H1 (cell line): ENCODE measurements around the gene FSD1L. TPM values are rescaled to one million over a fixed set of nuclear protein-coding genes. Genes with fewer than 3 reads are reported as not detected.
A peak's percentile ranks its signal among the peaks of the same experiment; 100 is the strongest.

Experiments
- CTCF ChIA-PET: fragments of 300-600 bp; sonication (Branson Sonifier 250); formaldehyde crosslinking; loops from one replicate; lab custom pipeline; 2021; ENCODE audit not compliant: partially characterized antibody; lab: Charles Lee
- POLR2A ChIA-PET: fragments of 300-600 bp; sonication (Branson Sonifier 250); formaldehyde crosslinking; loops from one replicate; lab custom pipeline; 2021; ENCODE audit warnings: inconsistent platforms; ENCODE audit not compliant: partially characterized antibody; lab: Charles Lee
- DNase-seq, 2 experiments: peaks; one replicate each; pipeline versions ENCODE4 v3.0.0 to v3.0.0-alpha.2; 2010 to 2022; ENCODE audit warnings: low spot score in 2 of 2, low read depth in 1 of 2, mixed read lengths in 1 of 2
- FAIRE-seq: peaks from 2 replicates; lab custom pipeline; 2011; peaks lifted over from hg19 to GRCh38; lab: Jason Lieb, UNC
- H2AFZ ChIP-seq: 2 replicates; pipeline ENCODE4 v1.8.1; 2012; ENCODE audit warnings: low read length, inconsistent platforms
- H2AK5ac ChIP-seq: 2 replicates; pipeline ENCODE4 v1.6.1; 2013; ENCODE audit warnings: low read depth, low read length
- H2BK120ac ChIP-seq: replicated peaks from 2 replicates; pipeline ENCODE3; 2013; ENCODE audit warnings: low read depth, low read length, inconsistent platforms
- H2BK12ac ChIP-seq: 2 replicates; pipeline ENCODE4 v1.6.1; 2013; ENCODE audit warnings: low read depth, low read length
- H2BK15ac ChIP-seq: 2 replicates; pipeline ENCODE4 v1.6.1; 2013; ENCODE audit warnings: low read length
- H2BK20ac ChIP-seq: 2 replicates; pipeline ENCODE4 v1.6.1; 2013; ENCODE audit warnings: low read length
- H2BK5ac ChIP-seq: 2 replicates; pipeline ENCODE4 v1.6.1; 2013; ENCODE audit warnings: low read depth, low read length
- H3K14ac ChIP-seq: 2 replicates; pipeline ENCODE4 v1.6.1; 2013; ENCODE audit warnings: inconsistent platforms; ENCODE audit not compliant: insufficient read length
- H3K18ac ChIP-seq: 2 replicates; pipeline ENCODE4 v1.6.1; 2013; ENCODE audit warnings: low read length; ENCODE audit errors: extremely low read depth
- H3K23ac ChIP-seq: 2 replicates; pipeline ENCODE4 v1.6.1; 2013; ENCODE audit warnings: inconsistent platforms; ENCODE audit not compliant: insufficient read length
- H3K23me2 ChIP-seq: 2 replicates; pipeline ENCODE4 v1.6.1; 2013; ENCODE audit warnings: low read depth, low read length
- H3K27ac ChIP-seq: 2 replicates; pipeline ENCODE4 v1.6.1; 2011; ENCODE audit warnings: low read depth, low read length, inconsistent platforms
- H3K27me3 ChIP-seq, 4 experiments: replicated peaks in 1 of 4; 1 replicate in 1 of 4; 2 replicates in 3 of 4; pipeline versions ENCODE4 v1.6.1 to v1.8.1; 2011 to 2013; ENCODE audit warnings: low read length in 3 of 4, mild to moderate bottlenecking in 3 of 4, inconsistent platforms in 2 of 4, mixed read lengths in 2 of 4, moderate library complexity in 1 of 4; ENCODE audit not compliant: control insufficient read depth in 3 of 4, insufficient read depth in 3 of 4; ENCODE audit errors: extremely low read depth in 1 of 4
- H3K36me3 ChIP-seq, 4 experiments: 2 replicates each; pipeline versions ENCODE4 v1.6.1 to v1.8.1; 2011 to 2013; ENCODE audit warnings: mild to moderate bottlenecking in 4 of 4, low read length in 3 of 4, moderate library complexity in 2 of 4, control low read depth in 1 of 4, inconsistent platforms in 1 of 4; ENCODE audit not compliant: insufficient read depth in 4 of 4, control insufficient read depth in 2 of 4
- H3K4ac ChIP-seq: replicated peaks from 2 replicates; pipeline ENCODE3; 2013; ENCODE audit warnings: low read length, low read depth, mixed read lengths, inconsistent platforms; ENCODE audit not compliant: insufficient read length
- H3K4me1 ChIP-seq, 4 experiments: replicated peaks in 1 of 4; 1 replicate in 1 of 4; 2 replicates in 3 of 4; pipeline versions ENCODE4 v1.6.1 to v1.8.1; 2011 to 2013; ENCODE audit warnings: low read length in 3 of 4, inconsistent platforms in 2 of 4, mixed read lengths in 1 of 4; ENCODE audit not compliant: insufficient read depth in 4 of 4, control insufficient read depth in 3 of 4
- H3K4me2 ChIP-seq, 2 experiments: 2 replicates each; pipeline versions ENCODE4 v1.6.1 to v1.8.1; 2011 to 2013; ENCODE audit warnings: low read depth in 2 of 2, low read length in 2 of 2, control low read depth in 1 of 2, inconsistent platforms in 1 of 2, mild to moderate bottlenecking in 1 of 2; ENCODE audit not compliant: insufficient read depth in 1 of 2
- H3K4me3 ChIP-seq, 4 experiments: fragments of 200-600, 300-600 bp in 1 of 4; sonication (generic), shearing (Covaris generic), sonication (Bioruptor Twin) in 1 of 4; 2 replicates each; pipeline versions ENCODE4 v1.5.1 to v1.8.1; 2011 to 2016; ENCODE audit warnings: low read length in 4 of 4, low read depth in 3 of 4, control low read depth in 2 of 4, inconsistent platforms in 2 of 4, mild to moderate bottlenecking in 2 of 4, mixed read lengths in 1 of 4, moderate library complexity in 1 of 4; ENCODE audit not compliant: insufficient read depth in 2 of 4; ENCODE audit errors: extremely low read depth in 1 of 4
- H3K56ac ChIP-seq: replicated peaks from 2 replicates; pipeline ENCODE3; 2013; ENCODE audit warnings: low read depth, mild to moderate bottlenecking, mixed read lengths, low read length, inconsistent platforms; ENCODE audit not compliant: insufficient read length
- H3K79me1 ChIP-seq: 2 replicates; pipeline ENCODE4 v1.6.1; 2013; ENCODE audit warnings: low read depth, low read length, control low read depth
- H3K79me2 ChIP-seq, 2 experiments: 2 replicates each; pipeline versions ENCODE4 v1.6.1 to v1.8.1; 2012 to 2013; ENCODE audit warnings: low read length in 2 of 2, mild to moderate bottlenecking in 2 of 2, inconsistent platforms in 1 of 2; ENCODE audit not compliant: insufficient read depth in 2 of 2, control insufficient read depth in 1 of 2
- H3K9ac ChIP-seq, 4 experiments: replicated peaks in 1 of 4; 1 replicate in 1 of 4; 2 replicates in 3 of 4; pipeline versions ENCODE4 v1.6.1 to v1.8.1; 2011 to 2013; ENCODE audit warnings: low read depth in 3 of 4, low read length in 3 of 4, control low read depth in 2 of 4, mild to moderate bottlenecking in 2 of 4, moderate library complexity in 2 of 4, inconsistent platforms in 1 of 4; ENCODE audit errors: extremely low read depth in 1 of 4
- H3K9me3 ChIP-seq, 2 experiments: 2 replicates each; pipeline versions ENCODE4 v1.6.1 to v1.8.1; 2012 to 2013; ENCODE audit warnings: mild to moderate bottlenecking in 2 of 2, moderate library complexity in 2 of 2, control low read depth in 1 of 2, inconsistent platforms in 1 of 2, low read depth in 1 of 2, low read length in 1 of 2, mixed read lengths in 1 of 2; ENCODE audit not compliant: insufficient read depth in 2 of 2
- H4K20me1 ChIP-seq, 2 experiments: replicated peaks in 1 of 2; 2 replicates each; pipeline versions ENCODE3 to v1.8.1; 2011 to 2013; ENCODE audit warnings: inconsistent platforms in 2 of 2, low read length in 2 of 2, mild to moderate bottlenecking in 1 of 2; ENCODE audit not compliant: insufficient read depth in 2 of 2, control insufficient read depth in 1 of 2
- H4K5ac ChIP-seq: 2 replicates; pipeline ENCODE4 v1.6.1; 2013; ENCODE audit warnings: low read length, low read depth, mixed read lengths, inconsistent platforms; ENCODE audit not compliant: insufficient read length
- H4K8ac ChIP-seq: 2 replicates; pipeline ENCODE4 v1.8.0; 2013; ENCODE audit warnings: mild to moderate bottlenecking, moderate library complexity, low read length, inconsistent platforms; ENCODE audit not compliant: insufficient read depth; ENCODE audit errors: extremely low read depth
- H4K91ac ChIP-seq: replicated peaks from 2 replicates; pipeline ENCODE3; 2013; ENCODE audit warnings: low read length, mixed read lengths, inconsistent platforms; ENCODE audit not compliant: insufficient read length
- CTCF ChIP-seq, 3 experiments: IDR thresholded peaks; 1 replicate in 2 of 3; 2 replicates in 1 of 3; pipeline versions ENCODE4 v1.5.1 to v1.6.1; 2011; ENCODE audit warnings: low read length in 3 of 3, mild to moderate bottlenecking in 3 of 3, inconsistent platforms in 2 of 3, low read depth in 1 of 3, moderate library complexity in 1 of 3; ENCODE audit not compliant: insufficient read depth in 1 of 3; ENCODE audit errors: control extremely low read depth in 1 of 3
- RAD21 ChIP-seq, 2 experiments: IDR thresholded peaks in 1 of 2; conservative IDR thresholded peaks in 1 of 2; 2 replicates each; pipeline ENCODE4 v1.6.1; 2011; ENCODE audit warnings: low read depth in 2 of 2, low read length in 2 of 2, improper control_type of control experiment in 1 of 2, inconsistent platforms in 1 of 2, mild to moderate bottlenecking in 1 of 2, moderate library complexity in 1 of 2
- RBBP5 ChIP-seq: IDR thresholded peaks from 2 replicates; pipeline ENCODE4 v1.7.1; 2012; ENCODE audit warnings: low read depth, mild to moderate bottlenecking, inconsistent platforms, low read length, moderate library complexity, borderline replicate concordance
- WGBS, 2 experiments: shearing (Covaris generic) in 1 of 2; methylation state at CpG; one replicate each; pipeline versions ENCODE4 v1.1.6 to v1.1.7; 2013 to 2015; ENCODE audit warnings: low lambda C conversion rate in 2 of 2, mixed read lengths in 2 of 2, inconsistent platforms in 1 of 2, low coverage in 1 of 2, missing lambda C conversion rate in 1 of 2; ENCODE audit not compliant: insufficient replicate concordance in 2 of 2, insufficient coverage in 1 of 2, insufficient read length in 1 of 2; ENCODE audit errors: extremely low coverage in 1 of 2, missing lambda C conversion rate in 1 of 2; 5-methylcytosine and 5-hydroxymethylcytosine counted together
- polyA plus RNA-seq, 7 experiments: library from polyadenylated mRNA; depleted of rRNA in 3 of 7; stranded (reverse) in 5 of 7; unstranded in 2 of 7; fragments of >200 nt in 5 of 7; fragments of 200-250 nt in 2 of 7; gene quantifications; 1 replicate in 5 of 7; 2 replicates in 1 of 7; 4 replicates in 1 of 7; pipeline versions ENCODE4 v1.2.1 to v1.2.3, GENCODE V29; 2011 to 2013; ENCODE audit warnings: missing spikeins in 2 of 7, mixed read lengths in 2 of 7
- total RNA-seq: library from RNA; stranded (reverse); fragmentation: NEBNext Ultra II Directional; extraction: Animal tissue kit (Norgen Biotek cat#: 25700); gene quantifications from 2 replicates; pipeline ENCODE4 v1.2.1, GENCODE V29; 2021

FSD1L gene
- total and polyA plus RNA-seq, 2 of the 8 experiments (the other 6 are each of a cell fraction or from before 2014, with no cell fraction given): 0.91 to 4.8 TPM

GRCh38 chr9:105401651-105402050 is 46.2 kb upstream of the FSD1L start:
- H4K20me1 ChIP-seq: no peaks in the 10 kb centered on the region
- H2BK5ac ChIP-seq: peak overlapping the region; percentile 45; the same call in 1 of the 2 replicates
- no peak overlapping the region for H3K4me3 ChIP-seq
- H3K4me1 ChIP-seq: peaks cover 7 to 33% (median 27%) of the 10 kb centered on the region in 4 experiments; a peak in 6 of 7 replicates
- no peak for FAIRE-seq
- no peaks in the 10 kb centered on the region for H3K79me1 ChIP-seq
- H3K27me3 ChIP-seq: no peaks in the 10 kb centered on the region
- H3K23ac ChIP-seq: no peak overlapping the region
- H2AFZ ChIP-seq: no peak overlapping the region
- no peaks in the 10 kb centered on the region; the same call in none of the 2 replicates for H3K23me2 ChIP-seq
- POLR2A ChIA-PET: interaction anchor here (1.1 kb wide), 1 partner anchor 8 kb away, joined by 3 read pairs; no protein-coding TSS in a partner anchor
- H2BK15ac ChIP-seq: no peak overlapping the region
- H3K9ac ChIP-seq: no peak overlapping the region
- H4K8ac ChIP-seq: no peak overlapping the region
- H4K5ac ChIP-seq: peak overlapping the region; percentile 1
- H4K91ac ChIP-seq: no peak overlapping the region
- no peaks in the 10 kb centered on the region for H3K79me2 ChIP-seq
- H3K4ac ChIP-seq: no peak overlapping the region
- no peak overlapping the region for H2BK120ac ChIP-seq
- H3K18ac ChIP-seq: peak overlapping the region; percentile 39; the same call in 1 of the 2 replicates
- H3K14ac ChIP-seq: no peak overlapping the region
- WGBS, 2 experiments: 62% methylated on average over 3 of the region's 3 CpGs; no CpG with 5 or more reads in 1 of the 2 experiments
- H2AK5ac ChIP-seq: 0 out of 2 replicates have a peak overlapping the region, but pooled peaks have one; percentile 32
- H3K27ac ChIP-seq: 0 out of 2 replicates have a peak overlapping the region, but pooled peaks have one; percentile 9
- H2BK12ac ChIP-seq: peak overlapping the region; percentile 3; the same call in 1 of the 2 replicates
- 0 out of 2 replicates have a peak overlapping the region, but pooled peaks have one; percentile 32 for H2BK20ac ChIP-seq
- TF ChIP-seq RBBP5 (no peak), CTCF (IDR thresholded peaks at IDR 0.05; ENCODE audit: control extremely low read depth in 1 of 3, insufficient read depth in 1 of 3, low read depth in 1 of 3, low read length in 3 of 3) (peak in 1 of 3 experiments; percentile 5; a peak in 1 of 4 replicates), RAD21 (IDR thresholded peaks at IDR 0.05 in 1 of 2, conservative IDR thresholded peaks at IDR 0.05 in 1 of 2; ENCODE audit: low read depth in 2 of 2, low read length in 2 of 2) (peak in 1 of 2 experiments; percentile 28; a peak in 1 of 4 replicates)
- TF ChIP-seq, all 59 proteins: peak for 2
- no peak for DNase-seq
- no peak overlapping the region; a peak in 1 of 4 replicates for H3K4me2 ChIP-seq
- no peak overlapping the region for H3K56ac ChIP-seq
- H3K36me3 ChIP-seq: no peaks in the 10 kb centered on the region
- CTCF ChIA-PET: interaction anchor here (0.8 to 4.2 kb wide), 3 partner anchors 11 to 31 kb away, joined by 4 to 18 read pairs (median 9); no protein-coding TSS in a partner anchor
- no peaks in the 10 kb centered on the region for H3K9me3 ChIP-seq
